ENCODE results near the gene FANCE. TPM values are rescaled to one million over a fixed set of nuclear protein-coding genes. Genes with fewer than 3 reads are reported as not detected.

Gene FANCE
- total RNA-seq, 4 donors from 2014 or later, result 2.6 to 15.3 (median 9.9) TPM

DNA sequence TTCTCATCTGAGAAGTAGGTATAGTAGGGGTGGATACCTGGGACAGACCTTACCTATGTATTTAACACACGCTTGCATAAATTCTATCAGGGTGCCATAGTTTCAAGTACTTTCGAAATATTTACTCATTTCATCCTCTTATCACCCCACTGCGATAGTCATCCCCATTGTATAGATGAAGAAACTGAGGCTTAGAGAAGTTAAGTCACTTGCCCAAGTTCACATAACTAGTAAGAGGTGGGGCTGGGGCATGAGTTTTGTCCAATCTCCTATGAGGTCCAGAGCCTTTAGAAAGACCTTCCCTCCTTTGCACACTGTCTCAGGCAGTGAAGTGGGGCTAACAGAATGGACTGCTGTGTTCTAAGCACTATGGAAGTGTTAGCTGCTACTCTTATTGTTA, 54.4 kb downstream of the FANCE start:
- TF ChIP-seq CTCF (IDR thresholded peaks at IDR 0.05; ENCODE audit: low read depth), result no peak

DNA sequence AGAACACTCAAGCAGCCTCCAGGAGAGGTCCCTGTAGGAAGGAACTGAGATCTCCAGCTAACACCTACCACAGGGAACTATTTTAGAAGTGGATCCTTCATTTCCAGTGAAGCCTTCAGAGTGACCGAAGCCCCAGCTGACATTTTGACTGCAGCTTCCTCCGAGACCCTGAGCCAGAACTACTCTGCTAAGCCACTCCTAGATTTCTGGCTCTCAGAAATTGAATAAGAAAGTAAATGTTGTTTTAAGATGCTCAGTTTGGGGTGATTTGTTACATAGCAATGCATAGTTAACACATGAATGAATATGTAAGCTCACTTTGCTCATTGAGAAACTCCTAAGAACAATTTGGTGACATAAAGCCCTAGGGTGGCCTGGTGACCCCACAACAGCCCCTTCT, 55.1 kb downstream of the FANCE start:
- TF ChIP-seq CTCF (IDR thresholded peaks at IDR 0.05; ENCODE audit: low read depth), result no peak

GRCh38 chr6:35508027-35508426, 55.9 kb downstream of the FANCE start:
- TF ChIP-seq CTCF (IDR thresholded peaks at IDR 0.05; ENCODE audit: low read depth), result no peak

DNA sequence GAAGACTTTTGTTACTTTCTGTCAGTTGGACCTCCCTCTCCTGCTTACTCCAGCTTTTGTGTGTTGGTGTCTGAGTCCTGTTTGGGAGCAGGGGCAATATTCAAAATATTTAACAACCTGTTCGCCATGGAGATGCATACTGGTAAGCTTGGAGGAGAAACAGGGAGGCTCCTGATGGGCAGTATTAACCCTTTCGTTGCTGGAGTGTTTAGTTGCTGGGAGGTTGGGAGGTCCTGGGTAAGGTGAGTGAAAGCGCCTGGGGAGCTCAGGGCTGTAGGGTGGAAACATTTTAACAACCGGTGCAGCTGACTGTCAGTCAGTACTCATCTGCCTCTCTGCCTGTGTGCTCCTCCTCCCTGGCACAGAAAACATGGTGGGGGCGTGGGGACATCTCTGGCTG, 56.4 kb downstream of the FANCE start:
- TF ChIP-seq CTCF (IDR thresholded peaks at IDR 0.05; ENCODE audit: low read depth), result no peak

GRCh38 chr6:35510916-35511561, 58.9 kb downstream of the FANCE start:
- TF ChIP-seq CTCF (IDR thresholded peaks at IDR 0.05; ENCODE audit: low read depth), result no peak

DNA sequence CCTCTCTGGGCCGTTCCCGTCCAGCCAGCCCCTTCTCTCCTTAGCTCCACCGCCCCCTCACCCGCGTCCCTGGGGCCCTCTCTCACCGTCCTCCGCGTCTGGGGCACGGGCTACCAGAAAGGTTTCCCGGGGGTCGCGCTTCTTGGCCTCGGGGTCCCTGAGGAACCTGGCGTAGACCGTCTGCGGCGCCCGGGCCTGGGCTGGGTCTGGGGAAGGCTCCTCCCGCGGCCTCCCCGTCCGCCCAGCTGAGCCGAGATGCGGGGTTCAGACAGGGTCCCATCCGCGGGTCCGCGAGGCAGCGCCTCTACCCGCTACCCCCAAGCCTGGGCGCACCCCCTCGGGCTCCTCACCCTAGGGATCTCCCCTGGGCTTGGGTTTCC, 59.4 kb downstream of the FANCE start:
- TF ChIP-seq CTCF (IDR thresholded peaks at IDR 0.05; ENCODE audit: low read depth), result no peak

GRCh38 chr6:35512006-35512405, 59.9 kb downstream of the FANCE start:
- TF ChIP-seq CTCF (IDR thresholded peaks at IDR 0.05; ENCODE audit: low read depth), result no peak

Data from subcutaneous adipose tissue (tissue), 4 donors.